Tibial artery (tissue), 4 donors: ENCODE results near the gene EIPR1.

Experiments
- DNase-seq, 2 donors: peaks; one replicate each; pipeline ENCODE4 v3.0.0-alpha.2; 2019
- H3K27ac ChIP-seq, 2 donors: fragments of 200-600 bp; sonication (generic) in 1 of 2; 1 replicate in 1 of 2; 2 replicates in 1 of 2; pipeline ENCODE4 v1.5.1; 2018 to 2019; ENCODE audit warnings: mild to moderate bottlenecking in 1 of 2
- H3K27me3 ChIP-seq, 2 donors: fragments of 200-600 bp; sonication (generic) in 1 of 2; one replicate each; pipeline versions ENCODE4 v1.5.1 to v1.6.0; 2016 to 2019
- H3K36me3 ChIP-seq, 3 donors: fragments of 200-600 bp; sonication (generic) in 2 of 3; one replicate each; pipeline ENCODE4 v1.5.1; 2016 to 2019; ENCODE audit warnings: mild to moderate bottlenecking in 2 of 3
- H3K4me1 ChIP-seq, 4 donors: fragments of 200-600 bp; sonication (generic) in 2 of 4; 1 replicate in 3 of 4; 2 replicates in 1 of 4; pipeline ENCODE4 v1.5.1; 2016 to 2019
- H3K4me3 ChIP-seq, 2 donors: fragments of 200-600 bp; sonication (generic) in 1 of 2; 1 replicate in 1 of 2; 2 replicates in 1 of 2; pipeline ENCODE4 v1.5.1; 2018 to 2019; ENCODE audit warnings: mild to moderate bottlenecking in 2 of 2
- H3K9me3 ChIP-seq, 3 donors: fragments of 200-600 bp; sonication (generic) in 1 of 3; one replicate each; pipeline ENCODE4 v1.5.1; 2016 to 2019
- intact Hi-C: fragments of 100-400 bp; cut with DNase I; formaldehyde crosslinking; loops from one replicate; pipeline ENCODE4 v1.15.0; 2023; ENCODE audit warnings: low total_unique reads
- TF ChIP-seq, protein P1 (sequence below), 2 experiments: fragments of 200-600 bp in 1 of 2; fragments of 450-650 bp in 1 of 2; IDR thresholded peaks; one replicate each; pipeline ENCODE4 v1.5.1; 2017 to 2019; ENCODE audit warnings: antibody characterized with exemption in 2 of 2, mild to moderate bottlenecking in 1 of 2, moderate library complexity in 1 of 2

The EIPR1 gene

GRCh38 chr2:3266925-3267867 is 110.4 kb downstream of the EIPR1 start:
- intact Hi-C loops: no loop called here
- Histone ChIP-seq H3K27ac (no peak overlapping the region), H3K27me3 (no peaks in the 10 kb centered on the region), H3K4me3 (no peak overlapping the region), H3K4me1 (no peaks in the 10 kb centered on the region), H3K9me3 (peaks cover 0 to 5% (median 0%) of the 10 kb centered on the region in 3 donors), H3K36me3 (peaks cover 0 to 8% (median 0%) of the 10 kb centered on the region in 3 donors)
- TF ChIP-seq, protein P1, sequence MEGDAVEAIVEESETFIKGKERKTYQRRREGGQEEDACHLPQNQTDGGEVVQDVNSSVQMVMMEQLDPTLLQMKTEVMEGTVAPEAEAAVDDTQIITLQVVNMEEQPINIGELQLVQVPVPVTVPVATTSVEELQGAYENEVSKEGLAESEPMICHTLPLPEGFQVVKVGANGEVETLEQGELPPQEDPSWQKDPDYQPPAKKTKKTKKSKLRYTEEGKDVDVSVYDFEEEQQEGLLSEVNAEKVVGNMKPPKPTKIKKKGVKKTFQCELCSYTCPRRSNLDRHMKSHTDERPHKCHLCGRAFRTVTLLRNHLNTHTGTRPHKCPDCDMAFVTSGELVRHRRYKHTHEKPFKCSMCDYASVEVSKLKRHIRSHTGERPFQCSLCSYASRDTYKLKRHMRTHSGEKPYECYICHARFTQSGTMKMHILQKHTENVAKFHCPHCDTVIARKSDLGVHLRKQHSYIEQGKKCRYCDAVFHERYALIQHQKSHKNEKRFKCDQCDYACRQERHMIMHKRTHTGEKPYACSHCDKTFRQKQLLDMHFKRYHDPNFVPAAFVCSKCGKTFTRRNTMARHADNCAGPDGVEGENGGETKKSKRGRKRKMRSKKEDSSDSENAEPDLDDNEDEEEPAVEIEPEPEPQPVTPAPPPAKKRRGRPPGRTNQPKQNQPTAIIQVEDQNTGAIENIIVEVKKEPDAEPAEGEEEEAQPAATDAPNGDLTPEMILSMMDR (IDR thresholded peaks at IDR 0.05): no peak
- DNase-seq: peak in 1 of 2 donors; percentile 46

GRCh38 chr2:3265981-3266924 is 111.4 kb downstream of the EIPR1 start:
- H3K36me3 ChIP-seq: peaks cover 0 to 8% (median 0%) of the 10 kb centered on the region in 3 donors
- intact Hi-C loops: no loop called here
- H3K9me3 ChIP-seq: no peaks in the 10 kb centered on the region
- TF ChIP-seq, protein P1 (IDR thresholded peaks at IDR 0.05): no peak
- H3K4me1 ChIP-seq: no peaks in the 10 kb centered on the region
- H3K27ac ChIP-seq: no peak overlapping the region
- peak in 1 of 2 donors; percentile 45 for DNase-seq
- H3K4me3 ChIP-seq: no peak overlapping the region
- H3K27me3 ChIP-seq: no peaks in the 10 kb centered on the region

DNA sequence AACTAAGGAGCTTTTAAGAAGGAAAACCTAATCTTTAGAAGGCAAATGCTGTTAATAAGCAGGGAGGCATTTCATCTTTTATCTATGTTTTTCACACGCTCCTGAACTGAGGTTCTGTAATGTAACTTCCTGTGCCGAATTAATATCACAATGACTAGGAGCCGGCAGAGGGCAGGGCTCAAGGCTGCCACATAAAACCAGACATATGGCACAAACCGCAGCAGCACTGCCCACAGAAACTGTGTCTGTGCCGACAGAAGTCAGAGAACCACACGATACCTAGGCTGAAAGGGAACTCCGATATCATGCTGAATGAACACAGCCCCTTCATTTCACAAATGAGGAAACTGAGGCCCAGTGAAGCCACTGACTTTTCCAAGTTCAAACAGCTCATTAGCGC is 112.1 kb downstream of the EIPR1 start:
- Histone ChIP-seq H3K4me1 (no peaks in the 10 kb centered on the region), H3K4me3 (no peak overlapping the region), H3K27me3 (no peaks in the 10 kb centered on the region), H3K9me3 (no peaks in the 10 kb centered on the region), H3K36me3 (peaks cover 0 to 8% (median 0%) of the 10 kb centered on the region in 3 donors), H3K27ac (no peak overlapping the region)
- DNase-seq: no peak
- intact Hi-C loops: no loop called here
- TF ChIP-seq, protein P1 (IDR thresholded peaks at IDR 0.05): no peak

GRCh38 chr2:3264010-3264744 is 113.4 kb downstream of the EIPR1 start:
- intact Hi-C loops: no loop called here

More at GRCh38 chr2:3264010-3264744, 113.4 kb downstream of the EIPR1 start:
- Histone ChIP-seq H3K4me1 (no peaks in the 10 kb centered on the region), H3K4me3 (no peak overlapping the region), H3K27ac (no peak overlapping the region), H3K36me3 (peaks cover 0 to 8% (median 0%) of the 10 kb centered on the region in 3 donors), H3K27me3 (no peaks in the 10 kb centered on the region), H3K9me3 (no peaks in the 10 kb centered on the region)
- TF ChIP-seq, protein P1 (IDR thresholded peaks at IDR 0.05): no peak
- peak in 1 of 2 donors; percentile 49 for DNase-seq
